ENCODE measurements around the gene TRAPPC3L.

Gene TRAPPC3L

DNA sequence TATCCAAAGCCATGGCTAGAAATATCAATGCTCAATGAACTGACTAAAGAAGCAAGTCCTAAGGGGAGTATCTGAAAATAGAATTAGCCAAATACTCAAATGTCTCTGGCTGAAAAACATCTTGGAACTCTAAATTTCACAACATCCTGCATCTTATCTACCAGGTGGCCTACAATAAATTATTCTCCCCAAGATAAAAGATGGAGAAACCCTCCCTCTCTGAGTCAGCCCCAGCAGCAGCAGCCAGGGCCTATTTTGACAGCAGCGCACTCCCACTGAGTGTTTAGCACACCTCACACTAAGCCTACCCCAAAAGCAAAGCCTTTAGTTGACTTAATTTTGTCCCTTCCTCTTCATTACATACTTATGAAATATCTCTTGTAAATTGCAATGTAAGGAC, 78.4 kb downstream of the TRAPPC3L start:
- TF ChIP-seq, protein P1, sequence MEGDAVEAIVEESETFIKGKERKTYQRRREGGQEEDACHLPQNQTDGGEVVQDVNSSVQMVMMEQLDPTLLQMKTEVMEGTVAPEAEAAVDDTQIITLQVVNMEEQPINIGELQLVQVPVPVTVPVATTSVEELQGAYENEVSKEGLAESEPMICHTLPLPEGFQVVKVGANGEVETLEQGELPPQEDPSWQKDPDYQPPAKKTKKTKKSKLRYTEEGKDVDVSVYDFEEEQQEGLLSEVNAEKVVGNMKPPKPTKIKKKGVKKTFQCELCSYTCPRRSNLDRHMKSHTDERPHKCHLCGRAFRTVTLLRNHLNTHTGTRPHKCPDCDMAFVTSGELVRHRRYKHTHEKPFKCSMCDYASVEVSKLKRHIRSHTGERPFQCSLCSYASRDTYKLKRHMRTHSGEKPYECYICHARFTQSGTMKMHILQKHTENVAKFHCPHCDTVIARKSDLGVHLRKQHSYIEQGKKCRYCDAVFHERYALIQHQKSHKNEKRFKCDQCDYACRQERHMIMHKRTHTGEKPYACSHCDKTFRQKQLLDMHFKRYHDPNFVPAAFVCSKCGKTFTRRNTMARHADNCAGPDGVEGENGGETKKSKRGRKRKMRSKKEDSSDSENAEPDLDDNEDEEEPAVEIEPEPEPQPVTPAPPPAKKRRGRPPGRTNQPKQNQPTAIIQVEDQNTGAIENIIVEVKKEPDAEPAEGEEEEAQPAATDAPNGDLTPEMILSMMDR (conservative IDR thresholded peaks at IDR 0.05), result no peak
- TF ChIP-seq ZFX (IDR thresholded peaks at IDR 0.05), result no peak

DNA sequence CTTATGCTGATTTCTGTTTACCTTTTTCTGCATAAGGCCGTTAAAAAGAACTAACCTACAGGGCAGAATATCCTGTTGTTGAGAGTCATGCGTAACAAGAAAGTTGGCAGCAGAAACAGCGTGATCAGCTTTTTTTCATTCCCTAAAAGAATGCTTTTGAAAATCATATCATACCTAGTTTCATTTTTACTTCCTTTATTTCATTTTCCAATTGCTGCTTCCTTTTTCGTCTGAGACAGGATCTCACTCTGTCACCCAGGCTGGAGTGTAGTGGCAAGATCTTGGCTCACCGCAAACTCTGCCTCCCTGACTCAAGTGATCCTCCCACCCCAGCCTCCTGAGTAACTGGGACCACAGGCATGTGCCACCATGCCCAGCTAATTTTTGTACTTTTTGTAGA, 80.2 kb downstream of the TRAPPC3L start:
- H3K27ac ChIP-seq, result no peak overlapping the region
- TF ChIP-seq, protein P1 (conservative IDR thresholded peaks at IDR 0.05), result no peak
- TF ChIP-seq ZFX (IDR thresholded peaks at IDR 0.05), result no peak

More for the DNA sequence above, 78.4 kb downstream of the TRAPPC3L start:
- H3K27ac ChIP-seq, result no peak overlapping the region

DNA sequence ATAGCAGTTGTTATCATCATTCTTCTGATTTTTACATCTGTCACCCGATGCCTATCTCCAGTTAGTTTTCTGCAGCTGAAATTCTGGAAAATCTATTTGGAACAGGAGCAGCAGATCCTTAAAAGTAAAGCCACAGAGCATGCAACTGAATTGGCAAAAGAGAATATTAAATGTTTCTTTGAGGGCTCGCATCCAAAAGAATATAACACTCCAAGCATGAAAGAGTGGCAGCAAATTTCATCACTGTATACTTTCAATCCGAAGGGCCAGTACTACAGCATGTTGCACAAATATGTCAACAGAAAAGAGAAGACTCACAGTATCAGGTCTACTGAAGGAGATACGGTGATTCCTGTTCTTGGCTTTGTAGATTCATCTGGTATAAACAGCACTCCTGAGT, 82.2 kb downstream of the TRAPPC3L start:
- H3K27ac ChIP-seq, result no peak overlapping the region
- TF ChIP-seq, protein P1 (conservative IDR thresholded peaks at IDR 0.05), result no peak

DNA sequence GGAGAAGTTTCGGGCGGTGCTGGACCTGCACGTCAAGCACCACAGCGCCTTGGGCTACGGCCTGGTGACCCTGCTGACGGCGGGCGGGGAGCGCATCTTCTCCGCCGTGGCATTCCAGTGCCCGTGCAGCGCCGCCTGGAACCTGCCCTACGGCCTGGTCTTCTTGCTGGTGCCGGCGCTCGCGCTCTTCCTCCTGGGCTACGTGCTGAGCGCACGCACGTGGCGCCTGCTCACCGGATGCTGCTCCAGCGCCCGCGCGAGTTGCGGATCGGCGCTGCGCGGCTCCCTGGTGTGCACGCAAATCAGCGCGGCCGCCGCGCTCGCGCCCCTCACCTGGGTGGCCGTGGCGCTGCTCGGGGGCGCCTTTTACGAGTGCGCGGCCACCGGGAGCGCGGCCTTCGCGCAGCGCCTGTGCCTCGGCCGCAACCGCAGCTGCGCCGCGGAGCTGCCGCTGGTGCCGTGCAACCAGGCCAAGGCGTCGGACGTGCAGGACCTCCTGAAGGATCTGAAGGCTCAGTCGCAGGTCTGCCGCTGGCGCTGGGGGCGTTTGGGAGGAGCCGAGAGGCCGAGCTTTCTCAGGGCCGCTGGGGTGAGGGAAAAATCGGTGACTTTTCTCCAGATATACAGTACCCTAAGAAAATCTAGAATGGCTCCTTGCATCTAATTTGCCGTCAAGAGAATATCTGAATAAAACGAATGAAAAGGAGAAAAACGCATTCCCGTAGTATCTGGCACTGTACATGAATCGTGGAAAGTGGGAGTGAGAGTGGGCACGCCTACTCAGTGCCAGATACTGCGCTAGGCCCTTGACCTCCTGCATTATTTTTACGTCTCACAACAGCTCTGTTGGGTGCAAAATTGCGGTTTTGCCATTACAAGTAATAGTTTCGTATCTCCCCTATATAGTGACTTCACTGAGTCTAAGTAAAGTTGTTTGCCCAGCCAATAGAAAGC, 83.3 kb downstream of the TRAPPC3L start:
- TF ChIP-seq ZFX (IDR thresholded peaks at IDR 0.05), result no peak
- TF ChIP-seq, protein P1 (conservative IDR thresholded peaks at IDR 0.05), result no peak
- H3K27ac ChIP-seq, result no peak overlapping the region

DNA sequence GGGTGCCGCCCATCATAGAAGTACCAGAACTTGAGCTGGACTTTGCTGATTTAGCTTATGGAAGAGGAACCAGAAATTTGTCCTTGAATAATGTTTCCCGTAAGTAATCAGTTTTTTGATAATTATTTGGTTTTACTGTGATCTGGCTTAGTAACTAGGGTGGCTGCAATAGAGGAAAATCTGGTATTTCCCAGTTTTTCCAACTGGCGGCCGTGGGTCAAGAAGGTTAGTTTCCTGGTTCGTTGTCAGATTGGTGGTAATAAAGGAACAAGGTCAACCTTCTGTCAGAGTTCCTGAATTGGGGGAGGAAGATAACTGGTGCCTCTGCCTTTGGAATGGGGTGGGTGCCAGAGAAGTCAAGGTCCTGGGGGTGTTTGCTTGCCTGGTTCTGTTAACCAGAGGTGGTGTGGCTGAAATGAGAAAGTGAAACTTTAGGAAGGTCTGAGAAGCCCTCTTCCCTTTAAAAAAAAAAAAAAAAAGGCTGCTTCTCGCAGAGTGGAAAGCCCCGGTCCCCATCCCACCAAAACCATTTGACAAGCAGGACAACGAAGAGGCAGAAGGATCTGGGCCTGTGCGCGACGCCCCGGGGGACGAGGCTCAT, 84.1 kb downstream of the TRAPPC3L start, which contains the start of gene CALHM6:
CALHM6 (plus strand) TSS at position 45 of the 601 bp plus-strand sequence; CDS start at position 600, 555 bp downstream.
- TF ChIP-seq, protein P1 (conservative IDR thresholded peaks at IDR 0.05), result no peak
- TF ChIP-seq ZFX (IDR thresholded peaks at IDR 0.05), result no peak
- H3K27ac ChIP-seq, result no peak within 1 kb of the TSS

DNA sequence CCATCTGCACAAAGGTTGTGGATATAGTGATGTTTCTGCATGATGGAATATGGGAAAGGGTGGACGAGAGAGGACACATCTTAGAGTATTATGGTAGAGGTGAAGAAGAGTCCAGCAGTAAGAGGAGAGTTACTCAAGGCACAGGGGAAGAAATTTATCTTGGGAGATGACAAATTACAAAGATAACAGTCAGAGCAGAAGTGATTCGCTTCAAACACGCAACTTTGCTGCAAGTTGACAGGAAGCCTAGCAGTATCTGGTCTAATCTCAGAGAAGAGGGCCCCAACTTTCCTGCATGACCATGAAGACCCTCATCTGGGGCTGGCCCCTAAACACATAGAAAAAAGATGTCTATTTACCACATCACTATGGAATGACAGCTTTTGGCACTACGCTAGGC, 85.6 kb downstream of the TRAPPC3L start:
- TF ChIP-seq, protein P1 (conservative IDR thresholded peaks at IDR 0.05), result no peak
- no peak for TF ChIP-seq ZFX (IDR thresholded peaks at IDR 0.05)

DNA sequence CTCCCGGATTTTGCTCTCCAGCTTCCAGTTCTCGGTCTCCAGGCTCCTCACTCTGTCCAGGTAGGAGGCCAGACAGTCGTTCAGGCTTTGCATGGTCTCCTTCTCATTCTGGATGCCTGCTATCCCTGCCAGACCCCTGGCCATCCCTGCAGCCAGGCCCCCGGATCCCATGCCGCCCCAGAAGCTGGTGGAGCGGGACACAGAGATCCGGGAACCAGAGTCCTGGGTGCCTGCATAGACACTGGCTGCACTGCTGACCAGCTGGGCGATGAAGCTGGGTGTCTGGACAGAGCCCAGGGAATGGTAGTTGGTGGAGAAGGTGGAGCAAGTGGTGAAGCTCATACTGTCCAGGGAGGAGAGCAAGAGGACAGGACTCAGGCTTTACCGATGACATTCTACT, 87.2 kb downstream of the TRAPPC3L start:
- TF ChIP-seq, protein P1 (conservative IDR thresholded peaks at IDR 0.05), result no peak
- no peak for TF ChIP-seq ZFX (IDR thresholded peaks at IDR 0.05)
- no peak overlapping the region for H3K27ac ChIP-seq

More for the DNA sequence above, 85.6 kb downstream of the TRAPPC3L start:
- no peak overlapping the region for H3K27ac ChIP-seq
